Stimulated activated CD8-positive, alpha-beta memory T cell treated with anti-CD3 and anti-CD28 coated beads, Interleukin-7, amount 100 ng/mL, for 24 hours (primary cell): ENCODE results near the gene PCDH9.

Experiments
- DNase-seq: peaks from one replicate; pipeline ENCODE4 v3.0.0-alpha.2; 2020; ENCODE audit warnings: low read depth

The PCDH9 gene

DNA sequence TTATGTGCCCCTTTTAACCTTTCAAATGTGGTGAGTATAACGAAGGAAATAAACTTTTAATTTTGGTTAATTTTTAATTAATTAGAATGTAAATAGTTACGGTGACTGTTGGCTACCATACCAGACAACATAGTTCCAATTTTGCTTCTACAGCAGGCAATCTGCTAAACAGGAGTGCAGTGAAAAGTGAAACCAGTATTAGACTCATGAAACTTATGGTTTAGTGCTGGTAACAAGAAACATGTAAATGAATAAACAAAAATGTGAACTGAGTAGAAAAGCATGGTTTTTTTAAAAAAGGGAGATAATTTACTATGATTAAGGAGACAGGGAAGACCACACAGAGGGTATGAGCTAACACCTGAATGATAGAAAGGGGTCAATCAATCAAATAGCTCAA is 478.4 kb downstream of the PCDH9 start:
- no peak for DNase-seq

DNA sequence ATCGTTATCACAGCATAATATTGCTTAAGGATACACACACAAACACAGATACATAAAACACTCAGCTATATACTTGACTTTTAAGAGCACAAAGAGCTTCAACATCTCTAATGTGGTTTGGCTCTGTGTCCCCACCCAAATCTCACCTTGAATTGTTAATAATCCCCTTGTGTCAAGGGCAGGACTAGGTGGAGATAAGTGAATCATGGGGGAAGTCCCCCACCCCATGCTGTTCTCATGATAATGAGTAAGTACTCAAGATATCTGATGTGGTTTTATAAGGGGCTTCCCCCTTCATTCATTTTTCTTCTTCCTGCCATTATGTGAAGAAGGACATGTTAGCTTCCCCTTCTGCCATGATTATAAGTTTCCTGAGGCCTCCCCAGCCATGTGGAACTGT is 481.4 kb downstream of the PCDH9 start:
- no peak for DNase-seq

DNA sequence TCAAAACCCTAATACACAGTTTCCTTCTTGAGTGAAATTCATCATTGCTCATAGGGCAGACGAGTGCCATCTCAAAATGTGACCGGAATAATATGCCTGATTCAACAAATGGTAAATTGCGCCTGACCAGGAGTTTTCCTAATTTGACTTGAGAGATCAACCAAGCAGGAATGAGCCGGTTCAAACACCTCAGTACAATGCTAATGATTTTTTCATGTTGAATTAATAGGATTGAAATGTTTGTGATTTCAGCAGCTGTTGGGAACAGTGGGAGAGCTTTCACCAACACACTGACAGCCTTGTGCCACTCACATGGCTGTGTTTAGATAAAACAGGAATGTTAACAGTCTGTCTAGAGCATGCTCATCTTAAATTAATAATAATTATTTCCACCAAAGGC is 484.8 kb downstream of the PCDH9 start:
- DNase-seq: no peak

DNA sequence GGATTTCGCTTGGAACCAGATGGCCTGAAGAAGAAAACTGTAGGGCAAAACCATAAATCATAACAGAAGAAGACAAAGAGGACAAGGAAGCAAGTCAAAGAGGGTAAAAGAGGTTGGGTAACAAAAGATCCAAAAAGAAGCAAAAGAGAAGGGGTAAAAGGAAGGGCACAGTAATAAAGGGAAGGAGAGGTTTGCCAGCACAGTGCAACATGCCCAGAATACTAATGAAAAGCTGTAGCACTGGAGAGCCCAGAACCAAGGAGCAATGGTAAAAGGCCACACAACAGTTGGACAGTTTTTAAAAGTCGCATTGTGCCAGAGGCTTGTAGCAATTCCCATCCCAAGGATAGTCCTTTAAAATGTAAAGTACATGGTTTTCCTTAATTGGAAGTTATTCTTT is 506.6 kb downstream of the PCDH9 start:
- DNase-seq: no peak

DNA sequence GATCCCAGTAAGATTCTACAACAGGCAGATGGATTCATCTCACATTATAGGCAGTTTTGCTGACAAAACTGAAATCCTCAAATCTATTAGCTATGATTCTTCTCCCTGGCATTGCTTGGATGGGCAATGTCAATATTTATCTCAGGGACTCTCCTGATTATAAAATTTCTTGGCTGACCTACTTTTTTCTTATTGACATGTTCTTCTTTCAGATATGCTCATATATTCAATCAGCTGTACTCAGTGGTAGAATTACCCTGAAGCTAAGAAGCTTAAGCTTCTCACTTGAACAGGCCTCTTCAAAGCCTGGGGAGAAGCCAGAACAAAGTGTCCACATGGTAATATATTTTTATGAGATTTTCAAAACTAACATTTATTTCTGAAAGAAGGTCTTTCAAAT is 513.6 kb downstream of the PCDH9 start:
- DNase-seq: no peak

DNA sequence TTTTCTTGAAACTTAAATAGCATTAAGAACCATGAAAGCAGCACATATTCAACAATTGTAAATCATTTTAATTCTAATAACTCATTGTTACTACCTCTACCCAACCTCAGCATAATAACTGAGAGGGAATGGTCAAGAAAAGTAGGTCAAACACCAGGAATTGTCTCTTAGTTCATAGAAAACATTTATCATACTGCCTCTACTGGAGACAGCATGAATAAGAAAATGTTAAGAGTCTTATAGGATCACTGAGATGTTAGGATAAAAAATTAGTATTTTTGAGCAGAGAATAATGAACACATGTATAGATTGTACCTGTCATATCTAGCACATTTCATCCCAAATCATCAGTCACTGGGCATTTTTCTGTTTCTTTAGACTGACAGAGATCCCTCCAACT is 515.3 kb downstream of the PCDH9 start:
- DNase-seq: no peak

DNA sequence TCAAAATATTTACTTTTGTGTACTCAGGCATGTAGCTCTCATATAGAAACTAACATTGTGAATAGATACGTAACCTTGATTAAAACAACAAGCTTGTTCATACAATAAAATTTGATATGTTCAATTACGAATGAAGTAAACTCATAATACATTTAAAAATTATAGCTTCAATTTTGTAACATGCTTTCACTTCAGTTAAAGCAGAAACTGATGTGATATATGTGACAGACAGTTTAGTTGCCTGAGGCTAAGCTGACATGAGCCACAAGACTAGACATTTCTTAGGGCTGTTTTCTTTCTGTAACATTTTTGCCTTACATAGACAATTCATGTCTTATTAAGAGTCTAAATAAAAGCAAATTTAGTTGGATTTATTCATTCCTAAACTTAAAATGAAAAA is 526.0 kb downstream of the PCDH9 start:
- no peak for DNase-seq

DNA sequence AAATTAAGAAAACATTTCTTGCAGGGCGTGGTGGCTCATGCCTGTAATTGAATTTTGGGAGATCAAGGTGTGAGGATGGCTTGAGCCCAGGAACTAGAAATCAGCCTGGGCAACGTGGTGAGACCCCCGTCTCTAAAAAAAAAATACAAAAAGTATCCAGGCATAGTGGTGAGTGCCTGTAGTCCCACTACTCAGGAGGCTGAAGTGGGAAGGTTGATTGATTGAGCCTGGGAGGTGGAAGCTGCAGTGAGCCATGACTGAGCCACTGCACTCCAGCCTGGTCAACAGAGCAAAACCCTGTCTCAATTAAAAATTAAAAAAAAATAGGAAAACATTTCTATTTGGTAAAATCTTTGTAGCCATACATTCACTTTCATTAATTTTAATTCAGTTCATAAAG is 526.5 kb downstream of the PCDH9 start:
- no peak for DNase-seq

DNA sequence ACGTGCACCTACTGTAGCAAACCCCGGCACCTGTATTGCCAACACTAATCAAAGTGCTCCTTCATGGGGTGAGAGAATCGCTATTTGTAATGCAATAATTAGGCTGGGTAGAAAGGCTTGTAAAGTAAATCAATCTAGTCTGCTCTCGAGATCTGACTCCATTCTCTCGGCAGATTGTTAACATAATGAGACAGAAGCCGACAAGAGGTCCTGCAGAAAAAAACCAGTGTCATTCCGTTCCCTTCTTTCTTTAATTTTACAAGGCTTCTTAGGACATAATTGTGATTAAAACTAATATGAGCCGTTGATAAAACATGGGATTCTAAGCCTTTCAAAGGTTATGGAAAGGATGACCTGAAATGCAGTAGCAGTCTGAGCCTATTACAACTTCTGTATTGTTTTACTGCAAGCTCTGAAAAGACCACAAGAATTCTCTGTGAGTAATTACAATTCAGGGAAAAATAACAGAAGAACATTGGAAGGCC is 530.0 kb downstream of the PCDH9 start:
- no peak for DNase-seq

DNA sequence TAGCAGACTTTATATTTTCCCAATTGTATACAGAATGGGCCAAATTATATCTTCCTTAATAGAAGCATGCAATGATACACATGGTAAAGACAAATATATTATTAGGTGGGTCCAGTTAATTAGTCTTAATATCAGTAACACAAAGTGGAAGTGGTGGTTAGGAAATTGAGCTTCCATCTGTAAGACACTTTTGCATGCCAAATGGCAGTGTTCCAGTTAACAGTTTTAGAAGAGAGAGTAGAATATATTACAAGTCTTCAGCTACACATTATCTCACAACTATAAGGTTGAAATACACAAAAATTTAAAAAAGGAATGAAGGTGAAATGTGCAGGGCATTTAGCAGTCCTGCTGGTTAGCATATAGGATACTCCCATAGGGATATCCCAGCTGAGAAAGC is 536.5 kb downstream of the PCDH9 start:
- DNase-seq: no peak

DNA sequence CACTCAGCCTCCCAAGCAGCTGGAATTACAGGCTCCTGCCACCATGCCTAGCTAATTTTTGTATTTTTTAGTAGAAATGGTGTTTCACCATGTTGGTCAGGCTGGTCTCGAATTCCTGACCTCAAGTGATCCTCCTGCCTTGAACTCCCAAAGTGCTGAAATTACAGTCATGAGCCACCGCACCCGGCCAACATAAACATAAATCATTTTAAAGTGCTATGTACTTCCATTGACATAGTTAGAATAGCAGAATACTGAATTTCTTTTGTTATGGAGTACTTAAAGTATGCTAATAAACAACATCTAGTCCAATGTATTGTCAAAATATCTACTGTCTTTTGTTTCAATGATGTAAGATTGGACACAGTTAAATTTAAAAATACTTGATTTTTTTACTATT is 539.0 kb downstream of the PCDH9 start:
- no peak for DNase-seq

DNA sequence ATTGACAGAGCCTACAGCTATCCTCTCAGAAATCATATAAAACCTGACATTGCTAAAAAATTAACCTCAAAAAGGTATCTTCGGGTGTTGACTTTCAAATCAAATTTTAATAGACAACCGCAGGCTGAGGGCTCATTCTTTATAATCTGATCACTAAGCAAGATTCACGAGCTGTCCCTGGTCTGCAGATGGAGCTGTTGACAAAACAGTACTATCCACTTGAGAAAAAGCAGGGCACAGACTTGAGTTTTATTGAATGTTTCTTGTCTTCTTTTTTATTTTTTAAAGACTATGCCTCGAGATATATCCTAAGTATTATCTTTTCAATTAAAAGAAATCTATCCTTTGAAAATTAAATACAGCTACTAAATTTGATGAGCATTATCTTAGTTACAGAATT is 540.5 kb downstream of the PCDH9 start:
- DNase-seq: no peak

DNA sequence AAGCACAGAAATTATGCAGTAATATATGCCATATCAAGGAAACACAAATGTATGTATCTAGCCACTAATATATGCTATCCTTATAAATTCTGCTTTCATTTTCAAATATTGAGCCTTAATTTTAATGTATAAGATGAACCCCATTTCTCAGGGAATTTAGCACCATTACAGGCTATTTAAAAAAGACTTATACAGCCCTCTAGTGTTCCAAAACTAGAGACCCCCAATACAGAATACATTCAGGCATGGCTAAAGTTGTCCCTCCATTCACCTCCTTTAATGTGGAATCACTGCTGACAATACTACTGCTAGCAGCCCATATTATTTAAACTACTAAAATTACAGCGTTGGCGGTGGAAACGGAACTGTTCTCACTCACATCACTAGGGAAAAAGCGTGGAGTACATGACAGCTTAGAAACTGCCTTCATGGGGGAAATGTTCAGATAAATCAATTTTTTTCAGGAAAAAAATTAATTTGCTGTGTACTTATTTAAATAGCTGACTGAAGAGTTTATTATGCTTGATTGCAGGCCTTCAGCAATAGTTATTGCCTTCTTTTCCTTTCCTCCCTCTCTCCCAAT is 541.0 kb downstream of the PCDH9 start:
- no peak for DNase-seq

DNA sequence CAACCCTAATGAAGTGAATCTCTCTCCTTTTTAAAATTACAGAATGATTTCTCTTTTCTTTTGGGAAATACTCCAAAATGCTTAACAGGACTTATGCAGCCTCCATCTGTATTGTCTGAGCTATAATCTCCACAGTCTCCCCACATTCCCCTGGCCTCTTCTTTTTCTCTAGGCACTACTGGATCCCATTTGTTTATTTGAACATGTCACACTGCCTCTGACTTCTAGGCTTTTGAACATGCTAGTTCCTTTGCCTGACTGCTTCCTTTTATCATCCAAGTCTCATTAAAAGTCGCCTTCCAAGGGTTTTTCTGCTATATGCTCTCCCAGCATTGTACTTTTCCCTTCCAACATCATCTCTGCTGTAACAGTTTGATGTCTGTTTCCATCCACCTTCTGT is 548.7 kb downstream of the PCDH9 start:
- DNase-seq: no peak

DNA sequence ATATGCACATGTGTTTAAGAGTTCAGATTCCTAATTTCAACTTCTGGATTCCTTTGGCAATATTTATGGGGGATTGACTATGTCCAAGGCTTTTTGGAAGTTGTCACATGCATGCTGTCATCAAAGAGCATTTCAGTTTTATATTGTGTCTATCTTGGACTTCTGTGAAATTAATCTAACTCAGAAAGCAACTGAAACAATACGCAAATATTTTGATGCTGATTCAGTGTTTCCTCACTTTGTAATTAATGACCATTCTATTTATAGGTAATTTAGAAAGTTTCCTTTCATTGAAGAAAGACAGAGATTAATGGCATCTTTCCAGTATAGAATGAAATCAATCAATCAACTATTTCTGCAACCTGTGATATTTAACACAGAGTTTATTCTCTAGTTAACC is 550.1 kb downstream of the PCDH9 start:
- no peak for DNase-seq

DNA sequence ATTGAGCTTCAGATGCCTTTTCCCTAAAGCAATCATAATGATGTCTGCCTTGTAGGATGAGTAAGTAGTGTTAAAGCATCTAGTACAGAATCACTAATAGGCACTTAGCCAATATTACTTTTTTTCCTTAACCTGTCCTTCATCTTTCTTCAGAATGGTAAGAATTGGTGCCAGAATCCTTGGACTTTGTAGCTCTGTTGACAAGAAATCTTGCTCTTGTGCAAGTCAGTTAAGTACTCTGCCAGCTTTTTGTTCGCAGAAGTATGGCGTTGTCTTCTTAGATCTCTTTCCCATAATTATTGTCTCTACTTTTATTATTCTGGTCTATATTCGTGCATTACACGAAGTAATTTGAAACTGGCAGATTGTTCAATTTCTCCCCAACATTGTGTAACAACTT is 554.5 kb downstream of the PCDH9 start:
- no peak for DNase-seq

DNA sequence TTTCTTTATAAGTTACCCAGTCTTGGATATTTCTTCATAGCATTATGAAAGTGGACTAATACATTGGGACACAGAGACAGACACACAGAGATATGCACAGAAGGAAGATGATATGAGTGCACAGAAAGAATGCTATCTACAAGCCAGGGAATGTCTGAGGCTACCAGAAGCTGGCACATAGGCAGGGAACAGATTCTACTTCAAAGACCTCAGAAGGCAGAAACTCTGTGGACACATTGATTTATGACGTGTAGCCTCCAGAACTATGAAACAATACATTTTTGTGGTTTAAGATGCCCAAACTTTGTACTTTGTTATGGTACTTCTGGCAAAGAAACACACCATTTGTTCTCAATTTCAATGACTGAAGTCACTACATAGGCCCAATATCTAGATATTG is 556.7 kb downstream of the PCDH9 start:
- no peak for DNase-seq

DNA sequence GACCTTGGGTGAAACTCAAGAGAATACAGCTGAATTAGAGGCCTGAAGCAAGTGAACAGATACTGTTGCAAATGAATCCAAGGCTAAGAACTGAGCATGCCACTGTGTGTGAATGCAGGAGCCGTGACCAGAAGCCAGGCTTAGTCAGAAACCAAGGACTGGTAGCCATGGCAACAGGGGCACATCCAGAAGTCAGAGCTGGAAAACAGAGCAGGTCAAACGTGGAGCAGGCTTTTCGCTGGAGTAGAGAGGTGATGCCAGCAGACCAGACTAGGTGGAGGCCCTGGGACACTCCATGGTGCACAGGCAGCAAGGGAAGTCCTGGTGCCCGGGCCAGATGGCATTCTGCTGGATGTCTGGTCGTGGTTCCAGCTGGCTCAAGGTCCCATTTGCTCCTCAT is 564.1 kb downstream of the PCDH9 start:
- no peak for DNase-seq

DNA sequence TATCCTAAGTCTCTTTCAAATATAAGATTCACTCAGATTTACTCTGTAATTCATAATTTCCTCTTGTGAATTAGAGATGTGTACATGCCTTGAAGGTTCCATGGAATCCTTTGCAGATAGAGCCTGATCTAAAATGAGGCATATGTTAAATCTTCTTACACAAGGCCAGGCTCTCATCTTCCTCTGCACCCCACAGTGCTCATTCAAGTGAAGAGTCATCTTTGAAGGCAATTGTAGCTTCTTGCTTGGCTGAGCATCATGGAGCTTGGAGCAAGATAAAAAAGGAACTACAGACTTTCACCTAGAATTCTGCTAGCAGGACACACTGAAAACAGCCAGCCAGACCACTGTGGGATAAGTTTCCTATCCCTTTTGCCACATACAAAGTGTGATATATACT is 566.4 kb downstream of the PCDH9 start:
- DNase-seq: no peak

DNA sequence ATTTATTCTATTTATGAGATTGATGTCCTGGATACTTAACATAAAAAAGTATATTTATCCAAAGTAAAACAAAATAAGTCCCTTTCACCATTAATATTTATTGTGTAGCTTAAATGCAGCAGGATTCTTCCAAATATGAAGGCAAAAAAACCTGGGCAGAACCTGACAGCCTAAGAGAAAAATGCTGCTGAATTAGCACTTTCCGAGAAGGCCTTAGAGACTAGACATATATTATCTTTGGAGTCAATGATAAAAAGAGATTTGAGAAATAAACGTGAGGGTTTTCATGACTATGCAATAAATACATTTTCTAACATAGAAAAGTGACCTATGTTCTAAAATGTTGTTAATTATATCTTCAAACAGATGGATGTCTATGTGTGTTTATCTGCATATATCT is 566.9 kb downstream of the PCDH9 start:
- no peak for DNase-seq

DNA sequence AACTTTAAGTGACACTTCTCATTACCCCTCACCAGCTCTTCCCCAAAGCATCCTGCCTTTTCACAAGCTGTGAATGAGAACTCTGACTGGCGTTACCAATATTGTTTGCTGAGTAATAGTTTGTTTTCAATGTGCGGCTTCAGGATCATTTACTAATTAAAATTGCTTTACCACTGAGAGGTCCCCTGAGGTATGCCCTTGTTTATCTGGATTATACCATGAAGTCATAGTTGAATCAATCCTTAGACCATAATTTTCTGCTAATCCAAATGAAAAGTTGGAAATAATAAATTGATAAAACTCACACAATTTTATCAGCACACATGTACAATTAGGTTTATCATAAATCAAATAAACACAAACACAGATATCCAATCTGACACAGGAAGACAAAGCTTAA is 568.8 kb downstream of the PCDH9 start:
- no peak for DNase-seq

DNA sequence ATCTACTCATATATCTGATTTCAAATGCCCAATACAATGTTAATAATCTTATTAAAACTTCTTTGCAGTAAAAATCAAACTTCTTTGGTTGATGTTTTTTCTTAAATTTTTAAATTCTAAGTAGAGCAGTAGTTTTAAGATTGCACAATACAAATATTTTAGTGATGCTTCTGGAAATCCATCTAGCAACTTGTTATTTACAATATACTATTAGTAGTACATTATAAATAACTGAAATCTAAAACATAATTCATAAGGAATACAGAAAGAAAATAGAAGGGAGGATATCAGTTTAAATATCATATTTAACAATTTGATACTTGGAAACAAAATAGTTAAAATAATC is 569.7 kb downstream of the PCDH9 start:
- no peak for DNase-seq

DNA sequence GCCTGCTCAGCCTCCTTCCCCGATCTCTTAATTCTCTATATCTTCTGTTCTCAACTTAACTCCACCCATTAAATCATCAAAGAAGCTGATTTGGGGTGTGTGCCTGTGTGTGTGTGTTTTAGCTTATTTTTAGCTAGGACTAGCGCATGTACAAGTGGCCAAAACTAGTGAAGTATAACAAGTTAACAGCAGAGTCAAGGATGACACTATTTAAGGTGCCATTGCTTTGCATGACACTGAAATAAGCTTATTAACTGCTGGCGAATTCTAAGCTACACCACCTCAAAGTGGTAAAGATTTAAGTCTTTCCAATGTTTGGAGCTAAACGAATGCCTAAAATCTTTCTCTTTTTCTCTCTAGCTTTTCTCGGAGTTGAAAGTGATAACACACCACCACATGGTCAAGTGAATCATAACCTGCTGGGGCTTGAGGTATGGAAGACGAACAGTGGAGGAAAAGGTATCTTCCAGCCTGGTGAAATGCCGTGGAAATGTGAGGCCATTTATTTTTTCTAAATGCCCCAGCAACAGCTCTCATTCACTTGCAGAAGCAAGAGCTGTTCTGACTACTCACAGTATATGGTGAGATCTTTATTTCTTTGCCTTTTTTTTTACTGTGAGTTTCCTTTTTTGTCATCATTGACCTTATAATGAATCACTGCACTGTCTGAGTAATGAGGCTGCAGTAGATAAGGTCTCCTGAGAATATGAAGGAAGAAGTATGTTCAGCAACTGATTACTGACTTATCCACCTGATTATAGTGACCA is 570.3 kb downstream of the PCDH9 start:
- DNase-seq: no peak

DNA sequence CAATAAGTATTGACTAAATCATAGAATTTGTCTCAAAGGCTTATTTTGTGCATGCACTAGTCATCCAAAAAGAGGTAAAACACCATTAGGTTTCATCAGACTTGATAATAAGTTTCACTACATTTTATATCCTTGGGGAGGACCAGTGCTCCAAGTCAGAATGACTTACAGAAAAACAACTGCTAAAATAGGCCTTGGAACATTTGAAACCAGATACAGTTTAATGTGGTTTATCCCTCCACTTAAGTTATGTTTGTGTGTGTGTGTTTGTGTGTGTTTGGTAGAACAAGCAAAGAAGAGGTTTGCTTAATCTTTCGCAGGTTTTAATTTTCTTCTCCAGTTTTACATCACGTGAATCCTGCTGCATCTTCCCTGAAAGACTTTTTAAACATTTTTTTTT is 570.9 kb downstream of the PCDH9 start:
- no peak for DNase-seq
